ENCODE measurements around the gene TRIM17. TPM values are rescaled to one million over a fixed set of nuclear protein-coding genes. Genes with fewer than 3 reads are reported as not detected.

TRIM17 gene
- total RNA-seq, 1 donor from 2014 or later, result 2.9 TPM

DNA sequence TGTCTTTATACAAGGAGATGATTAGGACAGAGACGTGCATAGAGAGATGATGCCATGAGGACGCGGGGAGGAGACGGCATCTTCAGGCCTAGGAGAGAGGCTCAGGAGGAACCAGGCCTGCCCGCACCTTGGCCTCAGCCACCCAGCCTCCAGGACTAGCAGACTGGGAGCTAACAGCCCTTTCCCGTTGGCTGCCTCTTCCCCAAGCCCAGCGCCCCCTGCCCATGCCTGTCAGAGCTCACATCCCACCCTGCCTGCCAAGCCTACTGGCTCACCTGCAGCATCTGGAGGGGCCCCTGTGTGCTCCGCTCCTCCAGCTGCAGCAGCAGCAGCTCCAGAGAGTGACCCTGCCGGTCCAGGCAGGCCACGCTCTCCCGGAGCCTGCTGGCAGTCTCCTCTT is 6.0 kb downstream of the TRIM17 start:
- TF ChIP-seq CTCF (IDR thresholded peaks at IDR 0.05) (no peak), EZH2phosphoT487 (IDR thresholded peaks at IDR 0.05) (no peak), EZH2 (IDR thresholded peaks at IDR 0.05) (no peak)
- no peaks in the 10 kb centered on the region for H3K36me3 ChIP-seq
- H3K79me2 ChIP-seq (ENCODE audit: low read depth), result peaks cover 16% of the 10 kb centered on the region
- peaks cover 15% of the 10 kb centered on the region for H3K36me3 Mint-ChIP-seq
- peak overlapping the region; percentile 57 for H3K4me3 Mint-ChIP-seq
- no peaks in the 10 kb centered on the region for H3K9me3 ChIP-seq (ENCODE audit: low read depth)
- no peak overlapping the region for H3K27ac Mint-ChIP-seq
- H3K4me1 Mint-ChIP-seq, result peaks cover 14% of the 10 kb centered on the region
- no peak overlapping the region for H3K27ac ChIP-seq
- H3K27me3 ChIP-seq, result peaks cover 8% of the 10 kb centered on the region
- H3K4me2 ChIP-seq, result no peak overlapping the region
- H3K27me3 Mint-ChIP-seq (ENCODE audit: insufficient read depth, low read depth), result peaks cover 8% of the 10 kb centered on the region
- peaks cover 12% of the 10 kb centered on the region for H4K20me1 ChIP-seq (ENCODE audit: low read depth)
- no peak for DNase-seq (ENCODE audit: low spot score)
- H3K4me3 ChIP-seq, result no peak overlapping the region
- peaks cover 13% of the 10 kb centered on the region for H3F3A ChIP-seq (ENCODE audit: low read depth)
- H3K4me1 ChIP-seq, result peaks cover 12% of the 10 kb centered on the region
- H3K9ac ChIP-seq, result no peak overlapping the region
- H3K9me3 Mint-ChIP-seq, result no peaks in the 10 kb centered on the region
- H2AFZ ChIP-seq (replicated peaks), result no peak overlapping the region

GRCh38 chr1:228410015-228410414 is 6.6 kb downstream of the TRIM17 start:
- Histone ChIP-seq H3K4me2 (no peak overlapping the region), H3K27me3 (peaks cover 2% of the 10 kb centered on the region), H2AFZ (replicated peaks) (no peak overlapping the region), H4K20me1 (ENCODE audit: low read depth) (peaks cover 15% of the 10 kb centered on the region), H3K27ac (no peak overlapping the region), H3K36me3 (no peaks in the 10 kb centered on the region), H3K9ac (no peak overlapping the region), H3K79me2 (ENCODE audit: low read depth) (peaks cover 23% of the 10 kb centered on the region), H3K9me3 (ENCODE audit: low read depth) (no peaks in the 10 kb centered on the region), H3F3A (ENCODE audit: low read depth) (peaks cover 8% of the 10 kb centered on the region), H3K4me3 (no peak overlapping the region), H3K4me1 (peaks cover 13% of the 10 kb centered on the region)
- H3K36me3 Mint-ChIP-seq, result peaks cover 10% of the 10 kb centered on the region
- H3K27ac Mint-ChIP-seq, result no peak overlapping the region
- H3K27me3 Mint-ChIP-seq (ENCODE audit: insufficient read depth, low read depth), result peaks cover 5% of the 10 kb centered on the region
- TF ChIP-seq EZH2 (IDR thresholded peaks at IDR 0.05) (no peak), CTCF (IDR thresholded peaks at IDR 0.05) (no peak), EZH2phosphoT487 (IDR thresholded peaks at IDR 0.05) (no peak)
- no peak overlapping the region for H3K4me3 Mint-ChIP-seq
- no peaks in the 10 kb centered on the region for H3K9me3 Mint-ChIP-seq
- no peak for DNase-seq (ENCODE audit: low spot score)
- H3K4me1 Mint-ChIP-seq, result peaks cover 14% of the 10 kb centered on the region

DNA sequence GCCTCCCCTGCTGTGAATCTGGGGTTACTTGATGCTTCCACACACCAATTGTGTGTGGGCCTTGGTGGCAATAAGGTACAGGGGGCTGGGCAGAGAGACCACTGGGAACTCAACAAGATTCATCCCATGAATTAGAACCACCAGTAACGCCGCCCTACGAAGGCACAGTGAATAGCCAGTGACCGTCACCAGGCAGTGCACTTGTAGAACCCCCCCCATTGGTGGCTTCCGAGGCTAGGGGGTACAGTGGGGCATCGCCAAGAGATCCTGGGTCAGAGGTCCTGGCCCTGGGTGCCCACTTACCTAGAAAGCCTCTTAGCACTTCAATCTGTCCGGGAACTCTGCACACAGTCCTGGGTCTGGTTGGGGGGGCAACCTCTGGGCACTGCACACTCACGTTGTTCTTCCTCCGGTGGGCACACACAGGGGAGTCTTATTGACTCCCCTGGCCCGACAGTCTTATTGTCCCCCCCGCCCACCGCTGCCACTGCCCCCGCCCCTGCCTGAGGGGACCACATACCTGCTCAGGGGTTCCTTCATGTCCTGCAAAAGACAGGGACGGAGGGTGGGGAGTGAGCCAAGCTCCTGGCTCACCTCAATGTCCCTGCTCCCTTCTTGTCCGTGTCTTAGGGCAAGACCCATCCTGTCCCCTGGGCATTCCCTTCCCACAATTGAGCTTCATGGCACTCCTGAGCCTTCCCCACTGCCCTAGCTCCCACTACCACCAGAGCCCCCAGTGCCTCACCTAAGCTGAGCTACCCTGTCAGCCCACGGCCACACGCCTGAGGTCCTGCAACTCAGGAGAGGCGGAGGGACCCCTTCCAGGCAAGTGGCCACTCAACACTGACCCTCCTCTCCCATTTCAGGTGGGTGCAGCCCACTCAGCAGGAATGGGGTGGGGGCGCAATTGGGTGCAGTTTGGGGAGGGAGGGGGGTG is 7.5 kb downstream of the TRIM17 start:
- Histone ChIP-seq H3K27me3 (no peaks in the 10 kb centered on the region), H2AFZ (replicated peaks) (no peak overlapping the region), H3K9me3 (ENCODE audit: low read depth) (no peaks in the 10 kb centered on the region), H3K79me2 (ENCODE audit: low read depth) (peaks cover 31% of the 10 kb centered on the region), H3K9ac (no peak overlapping the region), H3K36me3 (no peaks in the 10 kb centered on the region), H3K27ac (no peak overlapping the region), H3K4me2 (no peak overlapping the region), H3K4me1 (peaks cover 21% of the 10 kb centered on the region), H3K4me3 (no peak overlapping the region), H3F3A (ENCODE audit: low read depth) (peaks cover 8% of the 10 kb centered on the region), H4K20me1 (ENCODE audit: low read depth) (peaks cover 22% of the 10 kb centered on the region)
- no peak for DNase-seq (ENCODE audit: low spot score)
- TF ChIP-seq EZH2phosphoT487 (IDR thresholded peaks at IDR 0.05) (no peak), CTCF (IDR thresholded peaks at IDR 0.05) (no peak), EZH2 (IDR thresholded peaks at IDR 0.05) (no peak)
- Mint-ChIP-seq H3K27ac (no peak overlapping the region), H3K36me3 (peaks cover 10% of the 10 kb centered on the region), H3K9me3 (no peaks in the 10 kb centered on the region), H3K4me1 (peaks cover 20% of the 10 kb centered on the region), H3K27me3 (ENCODE audit: insufficient read depth, low read depth) (peaks cover 4% of the 10 kb centered on the region), H3K4me3 (peak overlapping the region; percentile 55)
